Thoracic aorta (tissue), 2 donors: ENCODE results near the gene SURF1. TPM values are rescaled to one million over a fixed set of nuclear protein-coding genes. Genes with fewer than 3 reads are reported as not detected.
"Not testable (repeated sequence)": the region's sequence is repeated elsewhere in the genome, so short reads cannot be mapped to it uniquely, and the experiment has no call there.

ENCODE experiments used
- ATAC-seq: fragments of 150-250 bp; one replicate; pipeline ENCODE4 v1.8.0; 2017; ENCODE audit warnings: low read depth; ENCODE audit not compliant: insufficient number of reproducible peaks, low FRiP score
- DNase-seq: peaks from one replicate; pipeline ENCODE4 v3.0.0-alpha.2; 2020; ENCODE audit warnings: low spot score
- H3K27ac ChIP-seq, 2 donors: fragments of 200-600 bp; sonication (generic); 1 replicate in 1 of 2; 2 replicates in 1 of 2; pipeline ENCODE4 v1.5.1; 2016; ENCODE audit warnings: mild to moderate bottlenecking in 2 of 2, moderate library complexity in 2 of 2
- H3K27me3 ChIP-seq: fragments of 200-600 bp; sonication (generic); replicated peaks from 2 replicates; pipeline ENCODE4 v1.6.0; 2016; ENCODE audit warnings: mild to moderate bottlenecking; ENCODE audit not compliant: insufficient read depth
- H3K36me3 ChIP-seq: fragments of 200-600 bp; sonication (generic); one replicate; pipeline ENCODE4 v1.5.1; 2016
- H3K4me1 ChIP-seq, 2 donors: fragments of 200-600 bp; sonication (generic); 1 replicate in 1 of 2; 2 replicates in 1 of 2; pipeline versions ENCODE4 v1.5.1 to v1.6.0; 2016; ENCODE audit warnings: low read depth in 2 of 2, mild to moderate bottlenecking in 1 of 2; ENCODE audit not compliant: control insufficient read depth in 1 of 2
- H3K4me3 ChIP-seq: fragments of 200-600 bp; sonication (generic); 2 replicates; pipeline ENCODE4 v1.5.1; 2016; ENCODE audit warnings: mild to moderate bottlenecking
- H3K9me3 ChIP-seq: fragments of 200-600 bp; sonication (generic); 2 replicates; pipeline ENCODE4 v1.5.1; 2016
- CTCF ChIP-seq: fragments of 200-600 bp; sonication (generic); IDR thresholded peaks from one replicate; pipeline ENCODE4 v1.5.1; 2019; ENCODE audit warnings: antibody characterized with exemption
- total RNA-seq, 2 donors: library from RNA; depleted of rRNA; stranded (reverse); fragments of >200 nt; gene quantifications; one replicate each; pipeline versions ENCODE4 v1.1.0 to v1.2.3, GENCODE V29; 2016

SURF1 gene
- total RNA-seq, 2 donors from 2014 or later, result 47.6 to 66.6 TPM

GRCh38 chr9:133378408-133378962, 22.2 kb upstream of the SURF1 start:
- Histone ChIP-seq H3K4me1 (peaks cover 14 to 17% of the 10 kb centered on the region in 2 donors), H3K4me3 (no peak overlapping the region), H3K9me3 (no peaks in the 10 kb centered on the region), H3K27ac (no peak overlapping the region), H3K27me3 (no peaks in the 10 kb centered on the region), H3K36me3 (no peaks in the 10 kb centered on the region)
- DNase-seq (no peak), ATAC-seq (no peak)
- no peak for TF ChIP-seq CTCF

- ATAC-seq (no peak), DNase-seq (no peak)
- TF ChIP-seq CTCF, result no peak
- Histone ChIP-seq H3K4me3 (no peak overlapping the region), H3K4me1 (peaks cover 18 to 24% of the 10 kb centered on the region in 2 donors), H3K36me3 (peaks cover 3% of the 10 kb centered on the region), H3K9me3 (no peaks in the 10 kb centered on the region), H3K27ac (no peak overlapping the region), H3K27me3 (no peaks in the 10 kb centered on the region)
Observed at GRCh38 chr9:133377721-133378216, 21.5 kb upstream of the SURF1 start.

DNA sequence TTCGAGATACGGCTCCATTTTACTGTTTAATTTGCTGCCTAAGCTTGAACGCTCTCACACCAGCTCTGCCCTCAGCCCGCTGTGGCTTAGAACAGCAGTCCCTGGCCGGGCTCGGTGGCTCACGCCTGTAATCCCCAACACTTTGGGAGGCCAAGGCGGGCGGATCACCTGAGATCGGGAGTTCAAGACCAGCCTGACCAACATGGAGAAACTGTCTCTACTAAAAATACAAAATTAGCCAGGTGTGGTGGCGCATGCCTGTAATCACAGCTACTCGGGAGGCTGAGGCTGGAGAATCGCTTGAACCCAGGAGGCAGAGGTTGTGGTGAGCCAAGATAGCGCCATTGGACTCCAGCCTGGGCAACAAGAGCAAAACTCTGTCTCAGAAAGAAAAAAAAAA, 21.0 kb upstream of the SURF1 start:
- H3K9me3 ChIP-seq, H3K27me3 ChIP-seq, DNase-seq, H3K4me3 ChIP-seq, H3K36me3 ChIP-seq, H3K27ac ChIP-seq, ATAC-seq: not testable (repeated sequence)
- peaks cover 23 to 29% of the 10 kb centered on the region in 2 donors for H3K4me1 ChIP-seq

- Histone ChIP-seq H3K4me1 (peaks cover 33 to 42% of the 10 kb centered on the region in 2 donors), H3K27me3 (no peaks in the 10 kb centered on the region), H3K27ac (peak within 1 kb of the TSS; percentile 90 to 95), H3K4me3 (peak within 1 kb of the TSS; percentile 92), H3K9me3 (no peaks in the 10 kb centered on the region), H3K36me3 (peaks cover 4% of the 10 kb centered on the region)
- TF ChIP-seq CTCF, result peak; percentile 12
- peak; percentile 85 for DNase-seq
- peak; percentile 91 for ATAC-seq
Observed at GRCh38 chr9:133375724-133376654, 19.7 kb upstream of the SURF1 start, which contains the start of the genes STKLD1 and SURF4. STKLD1 (plus strand) TSS chr9:133376366; CDS start chr9:133376474, 108 bp downstream. SURF4 (minus strand) TSS chr9:133376060; CDS start chr9:133375969, 91 bp downstream.

GRCh38 chr9:133375116-133375723, 18.9 kb upstream of the SURF1 start:
- H3K9me3 ChIP-seq, result no peaks in the 10 kb centered on the region
- DNase-seq (no peak), ATAC-seq (no peak)
- peak overlapping the region; percentile 90 to 95 for H3K27ac ChIP-seq
- H3K36me3 ChIP-seq, result peaks cover 4% of the 10 kb centered on the region
- H3K4me1 ChIP-seq, result peaks cover 33 to 50% of the 10 kb centered on the region in 2 donors
- peak overlapping the region; percentile 92 for H3K4me3 ChIP-seq
- no peak for TF ChIP-seq CTCF
- H3K27me3 ChIP-seq, result no peaks in the 10 kb centered on the region
